HFF-Myc (cell line): Measurements from ENCODE around the gene TTC7B.
A peak's percentile ranks its signal among the peaks of the same experiment; 100 is the strongest.

Experiments used
- DNase-seq: peaks from one replicate; pipeline ENCODE4 v3.0.0-alpha.2; 2011; ENCODE audit warnings: low read depth; ENCODE audit errors: extremely low read depth
- H3K4me3 ChIP-seq: replicated peaks from 2 replicates; pipeline ENCODE4 v1.5.1; 2011; ENCODE audit warnings: low read depth, mild to moderate bottlenecking, control low read depth, low read length
- TF ChIP-seq, protein P1 (sequence below): IDR thresholded peaks from 2 replicates; pipeline ENCODE4 v1.5.1; 2012; ENCODE audit warnings: mild to moderate bottlenecking, low read depth, low read length, control low read depth; ENCODE audit errors: missing control alignments

Gene TTC7B

DNA sequence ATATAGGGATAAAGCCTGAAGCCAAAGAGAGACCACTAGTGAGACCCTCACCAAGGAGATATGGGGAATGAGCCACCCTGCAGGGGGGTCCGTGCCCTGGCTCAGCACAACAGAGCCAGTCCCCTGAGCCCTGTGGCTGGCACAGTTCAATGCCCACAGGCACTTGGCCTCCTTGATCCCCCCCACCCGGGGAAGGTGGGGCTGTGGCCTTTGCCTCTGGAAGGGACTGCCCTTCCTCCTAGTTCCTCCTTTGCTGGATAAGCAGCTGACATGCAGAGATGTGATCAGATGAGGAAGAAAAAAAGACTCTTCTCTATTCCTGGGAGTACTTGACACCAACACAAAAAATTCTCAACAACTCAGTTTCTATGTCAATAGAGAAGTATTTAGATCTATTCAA, 19.9 kb downstream of the TTC7B start:
- H3K4me3 ChIP-seq, result no peak overlapping the region
- TF ChIP-seq, protein P1, sequence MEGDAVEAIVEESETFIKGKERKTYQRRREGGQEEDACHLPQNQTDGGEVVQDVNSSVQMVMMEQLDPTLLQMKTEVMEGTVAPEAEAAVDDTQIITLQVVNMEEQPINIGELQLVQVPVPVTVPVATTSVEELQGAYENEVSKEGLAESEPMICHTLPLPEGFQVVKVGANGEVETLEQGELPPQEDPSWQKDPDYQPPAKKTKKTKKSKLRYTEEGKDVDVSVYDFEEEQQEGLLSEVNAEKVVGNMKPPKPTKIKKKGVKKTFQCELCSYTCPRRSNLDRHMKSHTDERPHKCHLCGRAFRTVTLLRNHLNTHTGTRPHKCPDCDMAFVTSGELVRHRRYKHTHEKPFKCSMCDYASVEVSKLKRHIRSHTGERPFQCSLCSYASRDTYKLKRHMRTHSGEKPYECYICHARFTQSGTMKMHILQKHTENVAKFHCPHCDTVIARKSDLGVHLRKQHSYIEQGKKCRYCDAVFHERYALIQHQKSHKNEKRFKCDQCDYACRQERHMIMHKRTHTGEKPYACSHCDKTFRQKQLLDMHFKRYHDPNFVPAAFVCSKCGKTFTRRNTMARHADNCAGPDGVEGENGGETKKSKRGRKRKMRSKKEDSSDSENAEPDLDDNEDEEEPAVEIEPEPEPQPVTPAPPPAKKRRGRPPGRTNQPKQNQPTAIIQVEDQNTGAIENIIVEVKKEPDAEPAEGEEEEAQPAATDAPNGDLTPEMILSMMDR, result no peak
- no peak for DNase-seq

DNA sequence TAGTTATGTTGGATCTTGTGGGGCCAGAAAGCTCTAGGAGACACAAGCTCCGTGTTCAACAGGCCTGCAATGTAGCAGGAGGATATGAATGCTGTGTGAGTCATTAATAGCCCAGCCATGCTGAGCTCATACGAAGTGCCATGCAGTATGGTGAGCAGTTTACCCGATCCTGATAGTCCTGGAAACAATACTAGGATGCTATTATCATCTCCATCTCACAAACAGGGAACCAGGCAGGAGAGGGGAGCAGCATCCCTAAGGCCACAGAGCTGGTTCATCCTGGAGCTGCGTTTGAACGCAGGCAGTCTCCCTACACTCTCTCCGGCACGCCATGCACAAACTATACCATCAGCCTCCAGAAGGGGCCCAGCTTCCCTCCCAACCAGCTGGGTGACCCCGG, 20.5 kb downstream of the TTC7B start:
- TF ChIP-seq, protein P1, result no peak
- H3K4me3 ChIP-seq, result no peak overlapping the region
- peak; percentile 59 for DNase-seq

DNA sequence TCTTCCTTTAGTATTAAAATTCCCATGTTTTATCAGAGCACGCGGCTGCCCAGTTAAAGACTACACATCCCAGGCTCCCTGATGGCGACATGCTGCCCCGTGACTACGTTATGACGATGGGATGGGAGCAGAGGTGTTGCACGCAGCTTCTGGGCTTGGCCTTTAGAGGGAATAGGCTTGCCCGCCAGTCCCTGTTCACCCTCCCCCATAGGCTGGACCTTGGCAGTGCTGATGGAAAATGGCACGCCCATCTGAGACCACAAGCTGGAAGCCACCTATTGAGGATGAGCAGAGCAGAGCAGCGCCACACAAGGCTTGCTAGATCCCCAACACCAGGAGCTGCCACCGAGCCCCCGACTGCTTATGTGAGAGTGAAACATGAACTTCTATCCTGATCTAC, 24.7 kb downstream of the TTC7B start:
- H3K4me3 ChIP-seq, result no peak overlapping the region
- DNase-seq, result no peak
- TF ChIP-seq, protein P1, result no peak

DNA sequence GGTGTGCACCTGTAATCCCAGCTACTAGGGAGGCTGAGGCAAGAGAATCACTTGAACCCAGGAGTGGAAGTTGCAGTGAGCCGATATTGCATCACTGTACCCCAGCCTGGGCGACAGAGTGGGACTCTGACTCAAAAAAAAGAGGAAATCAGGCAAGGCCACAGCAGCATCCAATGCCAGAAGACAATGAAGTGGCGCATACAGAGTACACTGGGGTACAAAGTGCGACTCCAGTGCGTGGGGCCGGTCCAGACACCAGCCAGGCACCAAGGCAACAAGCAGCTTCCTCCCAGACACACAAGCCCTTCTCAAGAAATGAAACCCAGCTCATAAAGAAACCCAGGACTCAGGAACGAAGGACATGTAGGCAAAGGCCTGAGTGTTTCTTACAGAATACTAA, 28.2 kb downstream of the TTC7B start:
- TF ChIP-seq, protein P1, result no peak
- H3K4me3 ChIP-seq, result no peak overlapping the region

DNA sequence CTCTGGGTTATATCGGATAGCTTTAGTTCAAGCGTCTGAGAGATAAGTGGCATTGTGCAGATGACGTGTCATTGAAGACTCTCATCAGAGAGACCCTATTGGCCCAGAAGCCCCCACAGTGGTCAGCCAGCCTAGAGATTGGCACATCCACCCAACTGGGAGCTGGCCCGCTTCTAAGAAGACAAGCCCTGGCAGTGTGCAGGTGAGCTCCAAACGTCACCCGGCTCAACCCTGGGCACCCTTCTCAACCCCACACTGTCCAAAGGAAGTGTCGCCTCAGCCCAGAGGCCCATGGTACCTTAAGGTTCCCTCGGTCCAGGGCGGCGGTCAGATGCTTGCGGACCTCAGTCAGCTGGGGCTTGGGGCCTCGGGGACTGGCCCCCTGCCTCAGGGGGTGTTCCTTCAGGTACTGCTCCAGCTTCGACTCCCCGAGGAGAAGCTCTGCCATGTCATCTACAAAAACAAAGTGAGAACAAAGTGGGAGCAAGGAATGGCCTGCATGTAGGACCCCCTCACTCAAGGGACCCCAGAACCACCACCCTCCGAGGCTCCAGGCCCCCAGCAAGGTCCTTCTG, 30.3 kb downstream of the TTC7B start:
- no peak for DNase-seq
- TF ChIP-seq, protein P1, result no peak
- no peak overlapping the region for H3K4me3 ChIP-seq

More for the DNA sequence above, 28.2 kb downstream of the TTC7B start:
- no peak for DNase-seq

DNA sequence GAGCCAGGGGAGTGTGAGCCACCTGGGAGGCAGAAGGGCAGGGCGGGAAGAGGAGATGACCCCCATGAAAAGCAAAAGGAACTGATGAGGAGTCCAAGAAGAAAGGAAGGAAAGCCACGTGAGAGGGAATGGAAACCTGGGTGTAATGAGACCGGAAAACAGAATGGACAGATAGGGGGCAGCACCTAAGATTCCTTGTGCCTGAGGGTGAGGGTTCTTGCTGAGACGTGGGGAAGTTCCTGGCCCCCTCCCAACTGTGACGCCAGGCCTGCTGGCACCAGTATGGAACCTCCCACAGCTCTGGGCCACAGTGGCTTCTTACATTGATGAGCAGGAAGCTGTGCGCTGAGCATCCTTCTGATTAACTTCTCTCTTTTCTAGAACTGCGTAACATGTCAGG, 30.8 kb downstream of the TTC7B start:
- H3K4me3 ChIP-seq, result no peak overlapping the region
- TF ChIP-seq, protein P1, result peak; percentile 26
- DNase-seq, result peak; percentile 19
